Skeletal muscle tissue (tissue), 4 donors: Measurements from ENCODE around the gene CRADD. TPM values are rescaled to one million over a fixed set of nuclear protein-coding genes. Genes with fewer than 3 reads are reported as not detected.

Experiments used
- H3K27ac ChIP-seq: one replicate; pipeline ENCODE4 v1.7.0; 2013; ENCODE audit warnings: mild to moderate bottlenecking, low read depth, low read length, inconsistent platforms
- H3K27me3 ChIP-seq, 3 donors: one replicate each; pipeline ENCODE4 v1.7.0; 2013; ENCODE audit warnings: low read length in 3 of 3; ENCODE audit not compliant: control insufficient read depth in 3 of 3, insufficient read depth in 3 of 3
- H3K36me3 ChIP-seq, 3 donors: one replicate each; pipeline ENCODE4 v1.7.0; 2013; ENCODE audit warnings: low read length in 3 of 3; ENCODE audit not compliant: control insufficient read depth in 3 of 3, insufficient read depth in 3 of 3
- H3K4me1 ChIP-seq, 3 donors: one replicate each; pipeline ENCODE4 v1.7.0; 2013; ENCODE audit warnings: low read length in 3 of 3, mild to moderate bottlenecking in 3 of 3; ENCODE audit not compliant: control insufficient read depth in 3 of 3, insufficient read depth in 3 of 3
- H3K4me3 ChIP-seq, 3 donors: one replicate each; pipeline ENCODE4 v1.7.0; 2013; ENCODE audit warnings: low read length in 3 of 3
- H3K9ac ChIP-seq, 3 donors: one replicate each; pipeline ENCODE4 v1.7.0; 2013; ENCODE audit warnings: low read length in 3 of 3, mild to moderate bottlenecking in 3 of 3, moderate library complexity in 2 of 3, low read depth in 1 of 3
- H3K9me3 ChIP-seq, 3 donors: one replicate each; pipeline ENCODE4 v1.7.0; 2013; ENCODE audit warnings: low read length in 3 of 3; ENCODE audit not compliant: control insufficient read depth in 3 of 3
- total RNA-seq: library from RNA; depleted of rRNA; stranded (reverse); fragments of >200 nt; gene quantifications from one replicate; pipeline ENCODE4 v1.2.3, GENCODE V29; 2014
- donor health status: Osteomylitis.

CRADD gene
- total RNA-seq, 1 donor from 2014 or later, result 18.3 TPM

DNA sequence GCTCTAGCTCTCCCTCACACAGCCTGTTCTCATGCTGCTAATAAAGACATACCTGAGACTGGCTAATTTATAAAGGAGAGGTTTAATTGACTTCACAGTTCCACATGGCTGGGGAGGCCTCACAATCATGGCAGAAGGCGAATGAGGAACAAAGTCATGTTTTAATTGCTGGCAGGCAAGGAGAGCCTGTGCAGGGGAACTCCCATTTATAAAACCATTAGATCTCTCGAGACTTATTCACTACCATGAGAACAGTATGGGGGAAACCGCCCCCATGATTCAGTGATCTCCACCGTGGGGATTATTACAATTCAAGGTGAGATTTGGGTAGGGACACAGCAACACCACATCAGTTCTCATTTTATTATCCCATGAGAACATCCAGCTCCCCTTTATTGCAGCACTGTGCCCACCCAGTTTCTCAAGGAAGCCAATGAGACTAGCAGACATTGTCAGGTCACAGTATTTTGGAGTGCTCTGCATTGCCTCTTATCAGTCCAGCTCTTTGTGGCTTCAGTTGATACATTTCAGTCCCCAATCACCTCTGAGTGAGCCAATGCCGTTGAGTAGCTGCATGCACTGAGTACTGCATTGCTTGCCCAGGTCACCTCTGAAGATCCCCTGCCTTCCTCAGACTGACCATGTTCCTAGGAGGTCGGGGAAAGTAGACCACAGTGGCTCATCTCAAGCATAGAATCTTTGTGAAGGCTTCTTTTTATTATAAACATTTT is 131.2 kb downstream of the CRADD start:
- no peak overlapping the region for H3K27ac ChIP-seq
- no peaks in the 10 kb centered on the region for H3K9me3 ChIP-seq
- no peak overlapping the region for H3K9ac ChIP-seq
- no peaks in the 10 kb centered on the region for H3K36me3 ChIP-seq
- H3K27me3 ChIP-seq, result no peaks in the 10 kb centered on the region
- no peak overlapping the region for H3K4me3 ChIP-seq
- H3K4me1 ChIP-seq, result peaks cover 3 to 21% (median 9%) of the 10 kb centered on the region in 3 donors

DNA sequence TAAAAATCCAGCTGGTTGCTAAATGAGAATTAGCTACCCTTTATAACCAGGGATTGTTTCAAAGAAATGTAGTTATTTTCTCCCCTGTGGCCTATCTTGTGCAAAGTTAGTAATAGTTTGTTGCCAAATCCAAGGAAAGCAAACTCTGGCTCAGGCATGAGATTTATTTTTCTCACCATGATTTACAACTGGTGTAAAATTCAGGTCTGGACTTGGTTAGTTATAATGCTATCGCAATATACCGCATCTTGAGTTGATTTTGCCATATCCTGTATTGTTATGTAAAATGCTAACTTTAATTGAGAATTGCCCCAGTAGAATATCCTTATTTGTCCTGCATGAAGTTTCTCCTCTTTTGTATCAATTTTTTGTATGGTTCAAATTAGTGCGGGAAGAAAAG is 135.5 kb downstream of the CRADD start:
- Histone ChIP-seq H3K4me1 (peaks cover 17 to 22% (median 18%) of the 10 kb centered on the region in 3 donors), H3K27ac (no peak overlapping the region), H3K4me3 (no peak overlapping the region), H3K9me3 (no peaks in the 10 kb centered on the region), H3K9ac (no peak overlapping the region), H3K27me3 (no peaks in the 10 kb centered on the region), H3K36me3 (no peaks in the 10 kb centered on the region)

DNA sequence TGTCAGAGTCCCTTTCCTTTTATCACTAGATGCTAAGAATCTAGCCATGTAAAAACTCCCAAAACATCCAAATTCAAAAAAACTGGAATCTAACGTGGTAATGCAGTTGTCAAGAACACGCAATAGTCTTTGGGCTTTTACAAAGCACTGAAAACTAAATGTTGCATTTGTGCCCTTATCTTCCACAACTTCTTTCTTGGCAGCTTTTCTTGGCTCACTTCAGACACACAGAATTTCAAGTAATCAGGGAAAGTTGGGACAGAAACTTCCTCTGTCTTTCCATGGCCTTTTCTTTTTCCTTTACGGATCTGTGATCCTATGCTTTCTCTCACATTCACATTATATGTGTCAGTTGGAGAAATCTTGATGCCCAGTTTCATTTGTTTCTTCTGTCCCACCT is 136.0 kb downstream of the CRADD start:
- no peaks in the 10 kb centered on the region for H3K9me3 ChIP-seq
- no peaks in the 10 kb centered on the region for H3K36me3 ChIP-seq
- peak overlapping the region in 1 of 3 donors; percentile 18 for H3K9ac ChIP-seq
- H3K27me3 ChIP-seq, result no peaks in the 10 kb centered on the region
- peak overlapping the region; percentile 94 for H3K27ac ChIP-seq
- H3K4me3 ChIP-seq, result peak overlapping the region in 1 of 3 donors; percentile 44
- H3K4me1 ChIP-seq, result peaks cover 17 to 22% (median 18%) of the 10 kb centered on the region in 3 donors

DNA sequence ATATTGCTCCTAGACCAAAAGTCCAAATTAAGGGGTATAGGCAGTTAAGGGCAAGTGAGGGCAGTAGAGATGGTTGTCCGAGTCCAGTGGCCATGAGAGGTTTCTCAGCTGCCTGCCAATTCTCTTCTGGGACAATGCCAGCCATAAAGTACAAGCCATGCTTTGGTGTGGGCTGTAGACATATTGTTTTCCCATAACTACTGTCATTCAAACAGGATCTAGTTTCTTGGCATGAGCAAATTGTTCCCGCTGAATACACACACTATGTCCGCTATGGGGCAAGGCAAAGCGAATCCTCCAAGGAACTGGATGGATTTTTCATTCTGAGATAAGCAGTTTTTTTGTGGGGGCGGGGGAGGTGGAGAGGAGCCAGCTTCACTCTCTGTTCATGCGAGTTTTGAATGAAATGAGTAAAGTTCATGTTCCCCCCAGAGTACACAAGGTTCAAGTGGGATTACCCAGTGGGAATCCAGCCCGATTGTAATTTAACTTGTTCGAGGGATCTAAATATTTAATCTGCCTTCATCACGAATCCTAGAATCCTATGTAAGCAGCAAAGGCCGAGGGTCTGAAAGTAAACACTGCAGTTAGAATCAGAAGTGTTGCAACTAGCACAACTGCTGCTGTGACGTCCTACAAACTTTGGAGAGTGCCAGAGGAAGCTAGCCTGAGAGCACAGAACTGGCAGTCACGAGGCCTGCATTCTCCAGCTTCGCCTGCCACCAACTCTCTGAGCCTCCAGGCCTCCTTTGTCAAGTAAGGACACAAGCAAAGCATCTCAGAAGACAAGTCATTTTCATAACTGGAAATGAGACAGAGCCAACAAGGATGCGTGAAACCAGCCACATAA is 137.0 kb downstream of the CRADD start:
- no peaks in the 10 kb centered on the region for H3K36me3 ChIP-seq
- no peaks in the 10 kb centered on the region for H3K9me3 ChIP-seq
- H3K4me1 ChIP-seq, result peaks cover 20 to 26% (median 22%) of the 10 kb centered on the region in 3 donors
- H3K27me3 ChIP-seq, result no peaks in the 10 kb centered on the region
- peak overlapping the region; percentile 65 to 77 (median 75) for H3K9ac ChIP-seq
- H3K4me3 ChIP-seq, result peak overlapping the region; percentile 44 to 65 (median 50)
- peak overlapping the region; percentile 94 for H3K27ac ChIP-seq

DNA sequence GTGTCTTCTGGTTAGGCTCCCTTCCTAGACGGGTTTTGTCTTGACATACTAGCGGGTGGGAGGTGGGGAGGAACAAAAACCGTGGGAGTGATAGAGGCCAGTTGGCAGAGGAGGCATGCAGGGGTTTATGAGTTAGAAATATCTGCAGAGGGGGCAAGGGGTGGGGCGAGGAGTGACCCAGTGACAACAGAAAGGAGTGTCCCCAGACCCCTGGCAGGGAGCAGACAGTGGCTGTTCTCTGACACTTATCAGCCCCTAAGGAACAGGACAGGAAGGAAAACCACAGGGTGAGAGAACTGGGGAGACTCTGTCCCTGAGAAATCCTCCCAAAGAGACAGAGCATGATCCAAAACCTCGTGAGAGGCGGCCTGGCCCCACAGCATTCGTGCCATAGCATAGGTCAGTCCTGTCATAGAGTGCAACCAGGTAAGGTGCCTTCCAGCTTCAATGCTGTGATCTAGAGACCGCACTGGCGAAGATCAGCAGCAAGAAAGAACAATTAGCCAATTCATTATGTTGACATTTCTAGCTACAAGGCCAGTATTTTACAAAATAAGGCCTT is 141.4 kb downstream of the CRADD start:
- no peak overlapping the region for H3K27ac ChIP-seq

DNA sequence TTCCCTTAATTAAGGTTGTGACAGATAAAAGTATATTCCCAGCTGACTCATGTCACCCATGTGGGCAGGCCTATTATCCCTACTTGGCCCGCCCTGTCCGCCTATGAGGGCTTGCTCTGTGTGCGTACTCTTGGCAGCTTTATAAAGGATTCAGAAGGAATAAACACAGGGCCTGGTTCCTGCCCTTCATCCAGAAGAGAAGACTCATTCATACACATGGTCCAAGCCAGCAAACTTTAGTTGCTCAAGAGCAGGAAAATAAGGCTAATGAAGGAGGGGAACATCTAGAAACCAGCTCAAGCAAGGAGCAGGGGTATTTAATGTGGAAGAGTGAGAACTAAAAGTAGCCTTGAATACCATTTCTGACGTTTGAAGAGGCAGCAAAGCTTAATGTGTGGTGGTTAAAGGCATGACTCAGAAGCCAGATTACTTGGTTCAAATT is 141.9 kb downstream of the CRADD start:
- H3K27me3 ChIP-seq, result no peaks in the 10 kb centered on the region
- H3K4me1 ChIP-seq, result peaks cover 15 to 21% (median 18%) of the 10 kb centered on the region in 3 donors
- no peaks in the 10 kb centered on the region for H3K9me3 ChIP-seq
- no peaks in the 10 kb centered on the region for H3K36me3 ChIP-seq
- H3K9ac ChIP-seq, result no peak overlapping the region
- no peak overlapping the region for H3K4me3 ChIP-seq
- H3K27ac ChIP-seq, result no peak overlapping the region

More for the DNA sequence above, 141.4 kb downstream of the CRADD start:
- Histone ChIP-seq H3K4me3 (no peak overlapping the region), H3K36me3 (no peaks in the 10 kb centered on the region), H3K9me3 (no peaks in the 10 kb centered on the region), H3K4me1 (peaks cover 18 to 22% (median 21%) of the 10 kb centered on the region in 3 donors), H3K9ac (no peak overlapping the region), H3K27me3 (no peaks in the 10 kb centered on the region)

DNA sequence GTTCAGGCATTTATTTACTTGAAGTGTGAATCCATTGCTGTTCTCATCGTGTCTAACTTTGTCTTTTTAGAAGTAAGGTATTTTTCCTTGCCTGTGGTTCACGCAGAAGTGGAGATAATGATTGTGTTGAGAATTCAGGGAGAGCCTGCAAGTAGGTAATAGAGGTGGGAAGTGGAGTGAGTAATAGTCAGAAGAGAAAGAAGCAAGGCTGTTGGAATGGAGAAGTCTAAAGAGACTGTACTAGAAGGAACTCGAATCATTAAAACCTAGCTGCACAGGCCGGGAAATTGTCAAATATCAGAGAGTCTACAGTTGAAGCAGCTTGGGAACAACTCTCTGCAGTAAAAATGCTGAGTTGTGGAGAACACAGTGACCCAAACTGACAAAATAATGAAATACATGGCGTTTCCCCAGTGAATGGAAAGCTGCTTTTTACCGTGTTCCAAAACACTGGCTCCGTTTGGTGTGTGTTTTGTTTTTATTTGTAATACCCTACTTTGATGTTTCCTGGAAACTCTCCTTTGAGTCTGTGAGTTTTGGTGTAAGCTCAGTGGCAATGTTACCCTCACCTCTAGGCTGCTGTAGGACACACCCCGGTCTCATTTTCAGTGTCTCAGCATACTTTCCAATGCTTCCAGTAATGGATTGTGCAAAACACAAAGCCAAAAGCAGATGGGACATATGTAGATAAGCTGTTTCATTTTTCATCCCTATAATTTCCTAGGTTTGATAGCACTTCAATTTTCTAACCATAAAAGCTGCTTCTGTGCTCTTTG is 146.6 kb downstream of the CRADD start:
- no peaks in the 10 kb centered on the region for H3K36me3 ChIP-seq
- no peak overlapping the region for H3K27ac ChIP-seq
- no peaks in the 10 kb centered on the region for H3K9me3 ChIP-seq
- H3K4me3 ChIP-seq, result no peak overlapping the region
- no peaks in the 10 kb centered on the region for H3K27me3 ChIP-seq
- H3K9ac ChIP-seq, result no peak overlapping the region
- H3K4me1 ChIP-seq, result peaks cover 15 to 28% (median 21%) of the 10 kb centered on the region in 3 donors

DNA sequence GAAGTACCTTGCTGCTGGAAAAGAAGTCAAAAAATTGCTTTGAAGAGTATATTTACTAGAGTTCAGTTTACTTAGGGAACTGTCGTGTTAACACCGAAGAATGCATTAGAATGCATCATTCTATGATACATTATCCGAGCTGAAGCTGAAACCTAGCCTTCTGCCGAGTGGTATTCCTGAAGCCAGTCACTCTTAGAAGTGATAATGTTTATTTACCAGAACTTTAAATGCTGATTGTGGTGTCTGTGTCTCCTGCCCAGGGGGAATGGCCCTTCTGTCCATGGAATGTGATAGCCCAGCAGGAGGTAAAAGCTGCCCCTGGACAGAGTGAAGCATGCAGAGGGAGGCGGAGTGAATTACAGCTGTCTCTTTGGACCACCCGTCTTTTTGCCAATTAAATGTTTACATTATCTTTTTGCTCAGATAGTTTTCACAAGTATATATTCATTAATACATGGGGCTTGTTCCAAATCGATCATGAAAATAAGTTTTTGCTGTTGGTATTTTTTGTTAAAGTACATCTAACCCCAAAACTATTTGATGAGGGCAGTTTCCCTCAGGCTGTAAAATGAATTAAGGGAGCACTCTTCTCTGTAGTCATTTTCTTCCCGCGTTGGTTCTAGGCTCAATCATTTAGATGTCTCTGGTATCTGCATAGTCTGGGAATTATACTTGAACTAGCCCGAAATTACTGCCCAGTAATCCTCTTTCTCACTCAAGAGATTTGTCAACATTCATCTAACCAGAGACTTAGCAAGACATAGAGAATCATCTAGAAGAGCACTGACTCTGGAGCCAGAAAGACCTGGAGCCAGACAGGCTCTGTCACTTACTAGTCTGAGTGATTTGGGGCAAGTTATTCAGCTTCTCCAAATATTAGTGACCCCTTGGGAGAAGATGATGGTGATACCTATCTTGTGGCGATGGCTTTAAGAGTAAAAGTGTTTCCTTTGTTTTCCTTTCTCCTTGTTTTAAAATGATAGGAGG is 147.6 kb downstream of the CRADD start:
- Histone ChIP-seq H3K27ac (no peak overlapping the region), H3K9me3 (no peaks in the 10 kb centered on the region), H3K9ac (no peak overlapping the region), H3K4me3 (no peak overlapping the region), H3K27me3 (no peaks in the 10 kb centered on the region), H3K36me3 (no peaks in the 10 kb centered on the region), H3K4me1 (peaks cover 10 to 28% (median 20%) of the 10 kb centered on the region in 3 donors)

DNA sequence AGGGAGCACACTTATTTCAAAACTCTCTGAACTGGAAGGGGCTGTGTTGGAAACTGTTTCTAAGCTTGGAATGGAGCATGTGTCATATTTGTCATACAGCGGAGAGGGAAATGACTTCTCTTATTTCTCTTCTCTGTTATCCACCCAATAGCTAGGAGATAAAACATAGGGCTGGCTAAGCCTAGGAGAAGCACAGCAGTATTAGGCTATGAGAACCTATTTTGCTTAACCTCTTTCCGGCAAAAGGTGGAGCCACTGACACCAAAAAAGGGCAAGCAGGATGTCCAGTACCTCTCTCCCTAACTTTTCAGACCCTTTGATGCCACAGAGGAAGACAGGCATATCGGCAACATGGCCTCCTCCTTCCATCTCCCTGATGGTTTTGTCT is 148.3 kb downstream of the CRADD start:
- no peaks in the 10 kb centered on the region for H3K9me3 ChIP-seq
- no peak overlapping the region for H3K27ac ChIP-seq
- no peaks in the 10 kb centered on the region for H3K36me3 ChIP-seq
- H3K27me3 ChIP-seq, result no peaks in the 10 kb centered on the region
- no peak overlapping the region for H3K4me3 ChIP-seq
- peaks cover 10 to 32% (median 20%) of the 10 kb centered on the region in 3 donors for H3K4me1 ChIP-seq
- no peak overlapping the region for H3K9ac ChIP-seq
